ENCODE measurements around the gene HOXA3. TPM values are rescaled to one million over a fixed set of nuclear protein-coding genes. Genes with fewer than 3 reads are reported as not detected.

HOXA3 gene
- total and polyA plus RNA-seq, 2 of the 8 experiments (the other 6 are each of a cell fraction or from before 2014, with no cell fraction given) = not detected

- TF ChIP-seq, protein P1, sequence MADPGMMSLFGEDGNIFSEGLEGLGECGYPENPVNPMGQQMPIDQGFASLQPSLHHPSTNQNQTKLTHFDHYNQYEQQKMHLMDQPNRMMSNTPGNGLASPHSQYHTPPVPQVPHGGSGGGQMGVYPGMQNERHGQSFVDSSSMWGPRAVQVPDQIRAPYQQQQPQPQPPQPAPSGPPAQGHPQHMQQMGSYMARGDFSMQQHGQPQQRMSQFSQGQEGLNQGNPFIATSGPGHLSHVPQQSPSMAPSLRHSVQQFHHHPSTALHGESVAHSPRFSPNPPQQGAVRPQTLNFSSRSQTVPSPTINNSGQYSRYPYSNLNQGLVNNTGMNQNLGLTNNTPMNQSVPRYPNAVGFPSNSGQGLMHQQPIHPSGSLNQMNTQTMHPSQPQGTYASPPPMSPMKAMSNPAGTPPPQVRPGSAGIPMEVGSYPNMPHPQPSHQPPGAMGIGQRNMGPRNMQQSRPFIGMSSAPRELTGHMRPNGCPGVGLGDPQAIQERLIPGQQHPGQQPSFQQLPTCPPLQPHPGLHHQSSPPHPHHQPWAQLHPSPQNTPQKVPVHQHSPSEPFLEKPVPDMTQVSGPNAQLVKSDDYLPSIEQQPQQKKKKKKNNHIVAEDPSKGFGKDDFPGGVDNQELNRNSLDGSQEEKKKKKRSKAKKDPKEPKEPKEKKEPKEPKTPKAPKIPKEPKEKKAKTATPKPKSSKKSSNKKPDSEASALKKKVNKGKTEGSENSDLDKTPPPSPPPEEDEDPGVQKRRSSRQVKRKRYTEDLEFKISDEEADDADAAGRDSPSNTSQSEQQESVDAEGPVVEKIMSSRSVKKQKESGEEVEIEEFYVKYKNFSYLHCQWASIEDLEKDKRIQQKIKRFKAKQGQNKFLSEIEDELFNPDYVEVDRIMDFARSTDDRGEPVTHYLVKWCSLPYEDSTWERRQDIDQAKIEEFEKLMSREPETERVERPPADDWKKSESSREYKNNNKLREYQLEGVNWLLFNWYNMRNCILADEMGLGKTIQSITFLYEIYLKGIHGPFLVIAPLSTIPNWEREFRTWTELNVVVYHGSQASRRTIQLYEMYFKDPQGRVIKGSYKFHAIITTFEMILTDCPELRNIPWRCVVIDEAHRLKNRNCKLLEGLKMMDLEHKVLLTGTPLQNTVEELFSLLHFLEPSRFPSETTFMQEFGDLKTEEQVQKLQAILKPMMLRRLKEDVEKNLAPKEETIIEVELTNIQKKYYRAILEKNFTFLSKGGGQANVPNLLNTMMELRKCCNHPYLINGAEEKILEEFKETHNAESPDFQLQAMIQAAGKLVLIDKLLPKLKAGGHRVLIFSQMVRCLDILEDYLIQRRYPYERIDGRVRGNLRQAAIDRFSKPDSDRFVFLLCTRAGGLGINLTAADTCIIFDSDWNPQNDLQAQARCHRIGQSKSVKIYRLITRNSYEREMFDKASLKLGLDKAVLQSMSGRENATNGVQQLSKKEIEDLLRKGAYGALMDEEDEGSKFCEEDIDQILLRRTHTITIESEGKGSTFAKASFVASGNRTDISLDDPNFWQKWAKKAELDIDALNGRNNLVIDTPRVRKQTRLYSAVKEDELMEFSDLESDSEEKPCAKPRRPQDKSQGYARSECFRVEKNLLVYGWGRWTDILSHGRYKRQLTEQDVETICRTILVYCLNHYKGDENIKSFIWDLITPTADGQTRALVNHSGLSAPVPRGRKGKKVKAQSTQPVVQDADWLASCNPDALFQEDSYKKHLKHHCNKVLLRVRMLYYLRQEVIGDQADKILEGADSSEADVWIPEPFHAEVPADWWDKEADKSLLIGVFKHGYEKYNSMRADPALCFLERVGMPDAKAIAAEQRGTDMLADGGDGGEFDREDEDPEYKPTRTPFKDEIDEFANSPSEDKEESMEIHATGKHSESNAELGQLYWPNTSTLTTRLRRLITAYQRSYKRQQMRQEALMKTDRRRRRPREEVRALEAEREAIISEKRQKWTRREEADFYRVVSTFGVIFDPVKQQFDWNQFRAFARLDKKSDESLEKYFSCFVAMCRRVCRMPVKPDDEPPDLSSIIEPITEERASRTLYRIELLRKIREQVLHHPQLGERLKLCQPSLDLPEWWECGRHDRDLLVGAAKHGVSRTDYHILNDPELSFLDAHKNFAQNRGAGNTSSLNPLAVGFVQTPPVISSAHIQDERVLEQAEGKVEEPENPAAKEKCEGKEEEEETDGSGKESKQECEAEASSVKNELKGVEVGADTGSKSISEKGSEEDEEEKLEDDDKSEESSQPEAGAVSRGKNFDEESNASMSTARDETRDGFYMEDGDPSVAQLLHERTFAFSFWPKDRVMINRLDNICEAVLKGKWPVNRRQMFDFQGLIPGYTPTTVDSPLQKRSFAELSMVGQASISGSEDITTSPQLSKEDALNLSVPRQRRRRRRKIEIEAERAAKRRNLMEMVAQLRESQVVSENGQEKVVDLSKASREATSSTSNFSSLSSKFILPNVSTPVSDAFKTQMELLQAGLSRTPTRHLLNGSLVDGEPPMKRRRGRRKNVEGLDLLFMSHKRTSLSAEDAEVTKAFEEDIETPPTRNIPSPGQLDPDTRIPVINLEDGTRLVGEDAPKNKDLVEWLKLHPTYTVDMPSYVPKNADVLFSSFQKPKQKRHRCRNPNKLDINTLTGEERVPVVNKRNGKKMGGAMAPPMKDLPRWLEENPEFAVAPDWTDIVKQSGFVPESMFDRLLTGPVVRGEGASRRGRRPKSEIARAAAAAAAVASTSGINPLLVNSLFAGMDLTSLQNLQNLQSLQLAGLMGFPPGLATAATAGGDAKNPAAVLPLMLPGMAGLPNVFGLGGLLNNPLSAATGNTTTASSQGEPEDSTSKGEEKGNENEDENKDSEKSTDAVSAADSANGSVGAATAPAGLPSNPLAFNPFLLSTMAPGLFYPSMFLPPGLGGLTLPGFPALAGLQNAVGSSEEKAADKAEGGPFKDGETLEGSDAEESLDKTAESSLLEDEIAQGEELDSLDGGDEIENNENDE (IDR thresholded peaks at IDR 0.05; ENCODE audit: insufficient replicate concordance, low read length) = no peak
- TF ChIP-seq BRCA1 (IDR thresholded peaks at IDR 0.05; ENCODE audit: low read depth, low read length) (no peak), NANOG (IDR thresholded peaks at IDR 0.05; ENCODE audit: insufficient read depth, low read depth, low read length, poor library complexity, severe bottlenecking) (no peak), MAFK (IDR thresholded peaks at IDR 0.05; ENCODE audit: low read depth, low read length) (no peak), CREB1 (IDR thresholded peaks at IDR 0.05) (no peak), FOSL1 (IDR thresholded peaks at IDR 0.05; ENCODE audit: insufficient read depth, low read depth, low read length) (no peak), TAF7 (optimal IDR thresholded peaks at IDR 0.05; ENCODE audit: borderline replicate concordance, low read depth, low read length) (no peak), CBX5 (IDR thresholded peaks at IDR 0.05; ENCODE audit: low read depth, low read length) (no peak), HDAC2 (IDR thresholded peaks at IDR 0.05; ENCODE audit: borderline replicate concordance in 1 of 2, low read depth in 2 of 2, low read length in 2 of 2) (no peak), RBBP5 (IDR thresholded peaks at IDR 0.05; ENCODE audit: borderline replicate concordance, low read depth, low read length) (no peak)
These were observed 39.6 kb upstream of the HOXA3 start (continued) for GRCh38 chr7:27191833-27192545.
